ENCODE results near the gene LRPAP1.

DNA sequence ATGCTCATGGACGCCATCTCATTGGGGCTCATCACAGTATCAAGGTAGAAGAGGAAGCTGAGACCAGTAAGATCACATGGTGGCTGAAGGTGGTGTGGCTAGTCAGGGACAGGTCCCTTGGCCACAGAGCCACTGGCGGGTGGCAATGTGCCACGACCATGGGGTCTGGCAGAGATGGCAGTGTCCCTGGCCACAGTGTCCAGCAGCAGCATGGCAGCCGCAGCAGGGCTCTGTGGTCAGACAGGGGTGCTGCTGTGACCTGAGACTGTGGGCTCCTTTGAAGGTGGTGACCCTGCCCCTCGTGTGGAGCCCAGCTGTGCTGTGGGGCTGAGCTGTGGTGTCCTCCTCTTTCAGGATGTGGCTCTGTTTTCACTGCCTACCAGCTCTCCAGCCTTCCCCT is 71.3 kb downstream of the LRPAP1 start:
- no peak for TF ChIP-seq CTCF (IDR thresholded peaks at IDR 0.05)
- TF ChIP-seq EP300 (IDR thresholded peaks at IDR 0.05): no peak
- no peak for TF ChIP-seq POLR2AphosphoS5 (IDR thresholded peaks at IDR 0.05)
- TF ChIP-seq POLR2A (IDR thresholded peaks at IDR 0.05; ENCODE audit: low read depth): no peak

Data from esophagus muscularis mucosa (tissue), 4 donors.